Stomach (tissue), 9 donors: ENCODE data around the gene TLR2. TPM values are rescaled to one million over a fixed set of nuclear protein-coding genes. Genes with fewer than 3 reads are reported as not detected.

ENCODE experiments used
- DNase-seq, 2 donors: peaks; one replicate each; pipeline versions ENCODE4 v3.0.0 to v3.0.0-alpha.2; 2013 to 2019
- H3K27ac ChIP-seq, 5 donors: fragments of 200-600 bp in 4 of 5; sonication (generic) in 4 of 5; one replicate each; pipeline ENCODE4 v1.5.1; 2013 to 2019; ENCODE audit warnings: mild to moderate bottlenecking in 1 of 5, moderate library complexity in 1 of 5
- H3K27me3 ChIP-seq, 3 donors: fragments of 200-600 bp; sonication (generic); one replicate each; pipeline ENCODE4 v1.5.1; 2017 to 2019; ENCODE audit warnings: mixed run types in 1 of 3
- H3K36me3 ChIP-seq, 4 donors: fragments of 200-600 bp; sonication (generic); 1 replicate in 3 of 4; 2 replicates in 1 of 4; pipeline ENCODE4 v1.5.1; 2016 to 2019
- H3K4me1 ChIP-seq, 4 donors: fragments of 200-600 bp; sonication (generic); one replicate each; pipeline ENCODE4 v1.5.1; 2016 to 2019
- H3K4me3 ChIP-seq, 4 donors: fragments of 200-600 bp; sonication (generic) in 3 of 4; one replicate each; pipeline ENCODE4 v1.5.1; 2016 to 2019; ENCODE audit warnings: mild to moderate bottlenecking in 1 of 4
- H3K9me3 ChIP-seq, 4 donors: fragments of 200-600 bp; sonication (generic); one replicate each; pipeline ENCODE4 v1.5.1; 2016 to 2019
- EP300 ChIP-seq: sonication (generic); formaldehyde crosslinking; IDR thresholded peaks from one replicate; pipeline ENCODE4 v1.6.1; 2017; ENCODE audit warnings: antibody characterized with exemption
- POLR2A ChIP-seq, 4 donors: fragments of 450-650 bp; IDR thresholded peaks; one replicate each; pipeline ENCODE4 v1.6.1; 2016; ENCODE audit warnings: antibody characterized with exemption in 4 of 4, control low read depth in 2 of 4, mild to moderate bottlenecking in 1 of 4, moderate library complexity in 1 of 4
- POLR2AphosphoS5 ChIP-seq, 3 donors: sonication (generic); formaldehyde crosslinking; IDR thresholded peaks; one replicate each; pipeline ENCODE4 v1.6.1; 2016; ENCODE audit warnings: antibody characterized with exemption in 3 of 3
- WGBS, 5 donors: extraction: QIAGEN DNeasy Blood & Tissue Kit in 3 of 5; methylation state at CpG; one replicate each; pipeline versions ENCODE4 v1.1.5 to v1.1.7; 2013 to 2018; 5-methylcytosine and 5-hydroxymethylcytosine counted together
- intact Hi-C: fragments of 100-400 bp; cut with DNase I; formaldehyde crosslinking; loops from one replicate; pipeline ENCODE4 v1.15.1; 2023; ENCODE audit warnings: low total_unique reads
- polyA plus RNA-seq, 3 donors: library from polyadenylated mRNA; stranded (reverse); fragments of 200-250 nt; gene quantifications; one replicate each; pipeline ENCODE4 v1.2.3, GENCODE V29; 2013
- total RNA-seq, 5 donors: library from RNA; depleted of rRNA; stranded (reverse); fragments of >200 nt; gene quantifications; one replicate each; pipeline versions ENCODE4 v1.1.0 to v1.2.3, GENCODE V29; 2014 to 2016
- TF ChIP-seq, protein P1 (sequence below), 7 experiments: fragments of 450-650 bp in 4 of 7; fragments of 200-600 bp in 3 of 7; sonication (generic) in 3 of 7; IDR thresholded peaks; one replicate each; pipeline ENCODE4 v1.5.1; 2016 to 2019; ENCODE audit warnings: antibody characterized with exemption in 7 of 7, control low read depth in 2 of 7, mild to moderate bottlenecking in 1 of 7
- donor health status: healthy with polysubstance abuse.
- donor health status: Bipolar disorder and iron deficiency.
- donor health status: healthy.

TLR2 gene
- total and polyA plus RNA-seq, 8 donors = 0.29 to 35.0 (median 8.6) TPM

DNA sequence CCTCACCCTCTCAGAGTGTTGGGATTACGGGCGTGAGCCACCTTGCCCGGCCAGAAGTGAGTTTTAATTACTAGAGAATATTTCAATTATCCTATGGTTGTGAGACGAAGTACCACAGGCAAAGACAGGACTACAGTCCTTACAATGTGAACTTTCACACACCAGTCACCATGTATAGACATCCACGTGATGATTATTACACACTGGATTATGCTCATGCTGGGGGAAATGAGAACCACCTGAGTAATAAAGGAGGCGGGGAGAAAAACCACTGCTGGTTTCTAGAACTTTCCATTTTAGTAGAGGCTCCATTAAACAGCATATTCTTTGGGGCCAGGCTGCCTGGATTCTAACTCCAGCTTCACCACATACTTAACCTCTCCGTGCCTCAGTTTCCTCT lies 42.5 kb upstream of the TLR2 start:
- intact Hi-C loops = no loop called here
- Histone ChIP-seq H3K27me3 (no peaks in the 10 kb centered on the region), H3K27ac (no peak overlapping the region)

DNA sequence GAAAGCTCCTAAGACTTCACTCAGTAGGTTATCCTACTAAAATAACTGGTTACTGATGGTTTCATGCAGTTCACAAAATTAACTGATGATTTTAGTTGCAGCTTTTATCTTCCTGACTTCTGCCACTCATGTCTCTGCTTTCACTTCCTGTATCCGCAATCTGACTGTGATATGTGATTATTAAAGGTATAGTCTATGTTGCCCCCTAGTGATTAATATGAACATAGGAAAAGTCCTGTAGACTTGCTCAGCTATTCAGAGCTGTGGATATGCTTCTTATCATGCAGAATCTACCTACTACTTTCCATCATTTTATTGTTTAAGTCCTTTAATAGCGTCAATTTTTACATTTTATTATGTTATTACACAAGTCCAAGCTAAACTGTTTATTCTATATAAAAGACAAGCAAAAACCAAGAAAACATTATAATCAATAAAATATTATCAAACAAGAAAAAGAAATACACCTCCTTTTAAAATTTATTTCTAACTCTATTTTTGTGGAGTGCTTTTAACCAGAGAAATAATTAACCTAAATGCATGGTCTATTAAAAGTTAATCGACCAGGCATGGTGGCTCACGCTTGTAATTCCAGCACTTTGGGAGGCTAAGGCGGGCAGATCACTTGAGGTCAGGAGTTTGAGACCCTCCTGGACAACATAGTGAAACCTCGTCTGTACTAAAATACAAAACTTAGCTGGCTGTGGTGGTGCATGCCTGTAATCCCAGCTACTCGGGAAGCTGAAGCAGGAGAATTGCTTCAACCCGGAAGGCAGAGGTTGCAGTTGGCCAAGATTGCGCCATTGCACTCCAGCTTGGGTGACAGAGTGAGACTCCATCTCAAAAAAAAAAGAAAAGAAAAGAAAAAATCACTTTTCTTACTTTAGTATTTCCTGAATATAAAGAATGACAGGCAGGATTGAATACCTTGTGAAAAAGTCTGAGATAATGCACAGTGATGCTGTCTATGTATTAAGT lies 40.4 kb upstream of the TLR2 start:
- intact Hi-C loops = no loop called here
- Histone ChIP-seq H3K4me1 (no peaks in the 10 kb centered on the region), H3K36me3 (no peaks in the 10 kb centered on the region), H3K4me3 (no peak overlapping the region), H3K27me3 (no peaks in the 10 kb centered on the region), H3K27ac (no peak overlapping the region), H3K9me3 (peaks cover 0 to 4% (median 2%) of the 10 kb centered on the region in 4 donors)
- TF ChIP-seq POLR2A (IDR thresholded peaks at IDR 0.05) = no peak
- TF ChIP-seq, protein P1, sequence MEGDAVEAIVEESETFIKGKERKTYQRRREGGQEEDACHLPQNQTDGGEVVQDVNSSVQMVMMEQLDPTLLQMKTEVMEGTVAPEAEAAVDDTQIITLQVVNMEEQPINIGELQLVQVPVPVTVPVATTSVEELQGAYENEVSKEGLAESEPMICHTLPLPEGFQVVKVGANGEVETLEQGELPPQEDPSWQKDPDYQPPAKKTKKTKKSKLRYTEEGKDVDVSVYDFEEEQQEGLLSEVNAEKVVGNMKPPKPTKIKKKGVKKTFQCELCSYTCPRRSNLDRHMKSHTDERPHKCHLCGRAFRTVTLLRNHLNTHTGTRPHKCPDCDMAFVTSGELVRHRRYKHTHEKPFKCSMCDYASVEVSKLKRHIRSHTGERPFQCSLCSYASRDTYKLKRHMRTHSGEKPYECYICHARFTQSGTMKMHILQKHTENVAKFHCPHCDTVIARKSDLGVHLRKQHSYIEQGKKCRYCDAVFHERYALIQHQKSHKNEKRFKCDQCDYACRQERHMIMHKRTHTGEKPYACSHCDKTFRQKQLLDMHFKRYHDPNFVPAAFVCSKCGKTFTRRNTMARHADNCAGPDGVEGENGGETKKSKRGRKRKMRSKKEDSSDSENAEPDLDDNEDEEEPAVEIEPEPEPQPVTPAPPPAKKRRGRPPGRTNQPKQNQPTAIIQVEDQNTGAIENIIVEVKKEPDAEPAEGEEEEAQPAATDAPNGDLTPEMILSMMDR (IDR thresholded peaks at IDR 0.05) = peak in 5 of 7 experiments; percentile 26 to 61 (median 48)
- peak in 1 of 2 donors; percentile 61 for DNase-seq
- WGBS, 5 donors = 68 to 83% (median 81%) methylated on average over 9 of the region's 9 CpGs

More for the DNA sequence above, 42.5 kb upstream of the TLR2 start:
- TF ChIP-seq POLR2A (IDR thresholded peaks at IDR 0.05) (no peak), POLR2AphosphoS5 (IDR thresholded peaks at IDR 0.05) (no peak), EP300 (no peak)
- TF ChIP-seq, protein P1 (IDR thresholded peaks at IDR 0.05) = no peak
- Histone ChIP-seq H3K9me3 (peaks cover 0 to 4% (median 2%) of the 10 kb centered on the region in 4 donors), H3K4me1 (no peaks in the 10 kb centered on the region), H3K36me3 (peaks cover 4 to 14% (median 11%) of the 10 kb centered on the region in 4 donors), H3K4me3 (no peak overlapping the region)
- DNase-seq = no peak
- 72 to 85% (median 83%) methylated on average over 7 of the region's 7 CpGs for WGBS, 5 donors

DNA sequence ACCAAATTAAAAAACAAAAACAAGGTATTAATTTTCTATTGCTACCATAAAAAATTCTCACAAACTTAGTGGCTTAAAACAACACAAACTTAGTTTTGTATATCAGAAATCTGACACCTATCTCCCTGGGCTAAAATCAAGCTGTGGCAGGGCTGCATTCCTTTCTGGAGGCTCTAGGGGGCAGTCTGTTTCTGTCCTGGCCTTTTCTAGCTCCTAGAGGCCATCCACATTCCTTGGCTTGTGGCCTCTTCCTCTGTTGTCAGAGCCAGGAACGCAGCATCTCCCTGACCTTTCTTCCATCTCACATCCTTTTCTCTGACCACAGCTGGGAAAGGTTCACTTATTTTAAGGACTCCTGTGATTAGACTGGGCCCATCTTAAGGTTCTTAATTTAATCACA lies 38.9 kb upstream of the TLR2 start:
- intact Hi-C loops = no loop called here
- Histone ChIP-seq H3K9me3 (peaks cover 0 to 4% (median 2%) of the 10 kb centered on the region in 4 donors), H3K27me3 (no peaks in the 10 kb centered on the region), H3K27ac (no peak overlapping the region), H3K4me3 (no peak overlapping the region), H3K4me1 (no peaks in the 10 kb centered on the region), H3K36me3 (no peaks in the 10 kb centered on the region)
- TF ChIP-seq, protein P1 (IDR thresholded peaks at IDR 0.05) = no peak
- TF ChIP-seq EP300 (no peak), POLR2AphosphoS5 (IDR thresholded peaks at IDR 0.05) (no peak), POLR2A (IDR thresholded peaks at IDR 0.05) (no peak)
- 82 to 89% (median 88%) methylated on average over 1 of the region's 1 CpG for WGBS, 5 donors
- DNase-seq = no peak

DNA sequence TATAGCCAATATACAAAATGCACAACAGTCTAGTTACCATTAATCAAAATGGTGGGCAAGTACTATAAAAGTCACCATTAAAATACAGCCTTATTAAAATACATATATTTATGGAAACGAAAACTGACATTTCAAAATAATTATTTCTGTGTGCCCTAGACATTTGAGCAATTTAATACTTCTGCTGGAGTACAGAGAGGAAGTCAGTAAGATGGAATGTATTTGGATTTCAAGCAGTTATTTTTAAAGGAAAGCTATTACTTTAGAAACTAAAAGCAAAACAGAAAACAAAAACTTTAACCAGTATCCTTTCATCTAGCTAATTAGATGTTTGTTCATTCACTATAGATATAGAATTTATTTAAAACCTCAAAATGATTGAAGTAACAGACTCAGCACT lies 37.8 kb upstream of the TLR2 start:
- intact Hi-C loops = no loop called here
- 69 to 87% (median 84%) methylated on average over 1 of the region's 1 CpG for WGBS, 5 donors
- H3K4me3 ChIP-seq = no peak overlapping the region

More for the DNA sequence above, 37.8 kb upstream of the TLR2 start:
- Histone ChIP-seq H3K4me1 (no peaks in the 10 kb centered on the region), H3K9me3 (peaks cover 0 to 4% (median 2%) of the 10 kb centered on the region in 4 donors), H3K27me3 (no peaks in the 10 kb centered on the region), H3K27ac (no peak overlapping the region), H3K36me3 (no peaks in the 10 kb centered on the region)
- TF ChIP-seq, protein P1 (IDR thresholded peaks at IDR 0.05) = no peak
- TF ChIP-seq POLR2A (IDR thresholded peaks at IDR 0.05) = no peak
- no peak for TF ChIP-seq EP300
- TF ChIP-seq POLR2AphosphoS5 (IDR thresholded peaks at IDR 0.05) = no peak
- DNase-seq = no peak
